HCEC 1CT (cell line): Measurements from ENCODE around the gene SMARCA2.

ENCODE experiments used
- DNase-seq: peaks from one replicate; pipeline ENCODE4 v3.0.0-alpha.2; 2017

SMARCA2 gene

DNA sequence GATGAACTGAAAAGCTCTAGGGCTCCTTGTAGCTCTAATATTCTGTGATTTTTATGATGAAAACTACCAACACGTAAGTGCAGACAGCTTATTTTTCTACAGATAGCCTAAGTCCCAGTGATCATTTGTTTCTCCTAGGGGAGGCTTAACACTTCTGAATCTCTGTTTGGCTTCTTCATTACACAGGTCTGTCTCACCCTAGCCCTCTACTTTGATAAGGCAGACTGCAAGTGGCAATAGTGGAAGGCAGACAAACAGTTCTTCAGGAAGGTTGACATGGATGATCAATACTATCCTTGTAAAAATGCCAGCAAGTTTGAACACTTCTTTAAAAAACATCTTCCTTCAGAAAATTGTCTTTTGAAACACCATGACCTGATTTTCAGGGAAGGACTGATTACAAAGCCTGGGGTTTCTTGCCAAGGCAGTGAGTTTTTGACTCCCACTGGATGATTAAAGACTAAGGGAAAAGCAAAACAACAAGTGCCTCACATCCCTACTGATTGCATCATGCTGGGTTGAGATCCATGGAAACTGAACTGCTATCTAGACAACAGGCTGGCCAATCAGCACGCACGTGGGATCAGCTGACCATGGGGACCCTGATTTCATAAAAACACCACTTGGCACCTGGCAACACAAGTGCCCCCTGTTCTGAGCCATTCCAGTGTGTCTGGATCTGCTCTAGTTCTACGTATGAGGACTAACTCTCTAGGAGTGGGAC is 212.2 kb downstream of the SMARCA2 start:
- peak; percentile 34 for DNase-seq

DNA sequence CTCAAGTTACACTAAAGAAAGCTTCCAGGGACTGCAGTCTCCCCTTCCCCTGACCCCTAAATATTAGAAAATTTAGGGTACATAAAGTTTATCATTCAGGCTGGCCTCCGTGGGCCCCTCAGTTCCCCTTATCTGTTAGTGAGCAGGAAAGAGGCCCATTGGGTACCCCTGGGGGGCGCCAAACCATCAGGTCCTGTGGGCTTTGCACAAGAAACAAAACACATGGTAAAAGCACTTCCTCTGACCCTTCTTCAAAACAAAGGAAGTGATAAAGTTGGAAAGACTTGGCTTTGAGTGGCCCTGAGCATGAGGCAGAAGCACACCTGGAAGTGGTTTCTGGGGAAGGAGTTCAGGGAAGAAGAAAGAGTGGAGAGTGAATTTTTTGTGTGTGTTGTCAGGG is 213.0 kb downstream of the SMARCA2 start:
- DNase-seq: peak; percentile 40

DNA sequence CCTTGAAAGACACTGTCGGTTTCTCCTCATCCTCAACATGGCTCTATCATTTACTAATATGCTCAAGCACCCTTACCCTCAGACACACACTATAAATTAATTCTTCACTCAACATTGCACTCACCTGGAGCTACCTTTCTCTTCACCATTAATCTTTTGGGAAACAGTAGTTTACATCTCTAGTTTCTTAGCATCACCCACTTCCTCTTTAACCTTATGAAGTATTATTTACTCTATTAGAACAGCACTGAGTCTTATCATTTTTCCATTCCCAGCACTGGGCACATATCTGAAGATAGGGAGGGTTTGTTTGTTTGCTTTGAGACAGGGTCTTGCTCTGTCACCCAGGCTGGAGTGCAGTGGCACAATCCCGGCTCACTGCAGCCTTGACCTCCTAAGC is 213.5 kb downstream of the SMARCA2 start:
- DNase-seq: no peak

DNA sequence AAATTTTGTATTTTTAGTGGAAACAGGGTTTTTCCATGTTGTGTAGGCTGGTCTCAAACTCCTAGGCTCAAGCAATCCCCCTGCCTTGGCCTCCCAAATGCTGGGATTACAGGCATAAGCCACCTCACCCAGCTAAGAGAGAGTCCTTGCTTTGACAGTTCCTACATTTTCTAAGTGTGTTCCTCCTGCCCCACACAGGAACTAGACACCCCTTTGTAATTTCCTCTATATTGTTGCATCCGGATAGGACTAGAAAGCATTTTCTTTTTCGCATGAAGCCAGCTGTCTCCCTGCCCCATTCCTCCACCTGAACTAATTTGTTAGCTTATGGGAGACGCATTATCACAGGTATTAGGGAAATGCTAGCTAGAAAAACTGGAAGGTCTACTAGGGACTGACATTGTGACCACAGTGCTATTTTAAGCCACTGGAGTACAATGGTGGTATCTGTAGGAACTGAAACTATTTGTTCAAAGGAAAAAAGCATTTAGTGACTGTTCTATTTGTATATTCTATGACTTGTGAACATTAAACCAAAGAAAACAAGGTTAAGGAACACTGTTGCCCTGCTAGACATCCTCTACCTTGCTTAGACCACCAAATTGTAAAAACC is 214.1 kb downstream of the SMARCA2 start:
- DNase-seq: no peak

DNA sequence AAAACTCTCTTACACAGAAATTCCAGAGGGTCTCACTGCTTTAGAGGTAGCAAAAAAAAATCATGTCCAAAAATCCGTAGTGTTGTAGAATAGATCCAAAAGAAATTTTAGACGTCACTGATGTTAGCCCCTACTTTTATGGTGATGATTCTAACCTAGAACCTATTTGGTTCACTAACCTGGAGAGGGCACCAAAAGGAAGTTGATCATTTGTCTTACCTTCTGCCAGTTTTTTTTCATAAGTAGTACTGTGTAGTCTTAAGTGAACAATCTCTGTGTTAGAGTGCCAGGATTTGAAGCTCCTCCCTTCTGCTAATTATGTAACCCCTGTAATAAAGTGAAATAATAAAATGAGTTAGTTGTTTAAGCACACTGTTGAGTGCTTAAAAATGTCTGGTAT is 215.2 kb downstream of the SMARCA2 start:
- no peak for DNase-seq

DNA sequence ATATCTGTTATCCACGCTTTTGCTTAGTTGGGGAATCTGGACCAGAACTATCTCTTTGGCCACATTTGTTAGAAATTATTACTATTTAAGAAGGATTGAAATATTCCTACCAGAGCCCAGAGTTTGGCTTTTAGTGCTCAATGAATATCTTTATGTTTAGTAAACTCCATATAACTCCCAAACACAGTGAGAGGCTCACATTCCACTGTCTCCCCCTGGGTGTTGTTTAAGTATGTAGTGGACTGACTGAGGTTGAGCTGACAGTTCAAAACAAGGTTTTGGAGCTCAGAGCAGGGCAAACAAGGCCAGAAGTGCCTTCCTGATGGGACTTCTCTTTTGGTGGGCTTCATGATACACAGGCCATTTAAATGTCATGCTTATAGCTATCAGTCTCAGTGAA is 216.0 kb downstream of the SMARCA2 start:
- DNase-seq: no peak

DNA sequence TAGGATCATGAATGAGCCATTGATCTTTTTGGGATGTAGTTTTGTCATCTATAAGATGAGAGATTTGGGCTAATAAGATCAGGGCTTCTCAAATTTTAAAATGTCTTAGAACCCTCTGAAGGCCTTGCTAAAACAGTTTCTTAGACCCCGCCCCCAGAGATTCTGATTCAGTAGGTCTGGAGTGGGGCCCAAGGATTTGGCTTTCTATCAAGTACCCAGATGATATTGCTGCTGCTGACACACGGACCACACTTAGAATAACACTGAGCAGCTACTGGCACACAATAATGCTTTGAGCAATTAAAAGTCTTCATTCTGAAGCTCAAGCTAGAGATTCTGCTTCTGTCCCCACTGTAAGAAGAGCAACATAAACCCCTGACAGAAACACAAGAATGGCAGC is 216.7 kb downstream of the SMARCA2 start:
- DNase-seq: peak; percentile 69

DNA sequence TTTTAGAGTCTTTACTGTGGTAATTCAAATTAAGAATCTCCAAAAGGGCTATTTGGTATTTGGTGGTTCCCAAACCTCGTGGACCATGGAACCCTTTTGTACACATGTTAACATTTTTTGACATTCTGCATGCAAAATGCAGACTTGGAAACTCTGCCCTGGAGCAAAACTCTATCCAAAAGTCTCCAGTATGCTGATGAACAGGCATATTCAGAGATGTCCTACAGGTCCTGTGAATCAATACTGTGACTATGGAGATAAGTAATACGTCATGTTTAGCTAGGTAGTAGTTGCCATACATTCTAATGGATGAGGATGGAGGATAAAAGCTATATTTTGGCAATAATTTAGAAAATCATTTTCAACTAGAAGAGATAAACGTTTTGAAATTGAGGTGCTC is 218.1 kb downstream of the SMARCA2 start:
- no peak for DNase-seq

DNA sequence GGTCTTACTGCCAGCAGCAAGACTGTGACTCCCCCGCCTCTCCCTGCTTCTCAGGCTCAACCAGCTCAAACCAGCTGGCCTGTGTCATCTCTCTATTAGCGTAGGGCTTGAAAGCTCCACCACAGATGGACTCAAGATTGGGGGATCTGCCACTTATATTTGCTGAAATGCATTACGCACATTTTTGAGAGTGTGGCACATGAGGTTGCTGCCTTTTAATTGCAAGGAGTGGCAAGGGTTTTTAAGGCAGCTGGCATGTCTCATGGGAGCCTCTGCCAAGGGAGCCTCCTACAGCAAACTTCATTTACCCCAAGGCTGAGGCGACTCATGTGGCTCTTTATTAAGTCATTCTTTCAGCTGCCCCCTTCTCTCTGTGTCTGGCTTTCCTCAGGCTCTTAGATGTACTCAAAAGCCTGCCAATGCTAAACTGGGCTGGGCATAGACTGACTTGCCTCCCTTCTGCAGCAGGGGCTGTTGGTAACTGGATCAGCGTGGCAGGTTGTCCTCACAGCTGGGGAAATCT is 219.3 kb downstream of the SMARCA2 start:
- DNase-seq: peak; percentile 31

DNA sequence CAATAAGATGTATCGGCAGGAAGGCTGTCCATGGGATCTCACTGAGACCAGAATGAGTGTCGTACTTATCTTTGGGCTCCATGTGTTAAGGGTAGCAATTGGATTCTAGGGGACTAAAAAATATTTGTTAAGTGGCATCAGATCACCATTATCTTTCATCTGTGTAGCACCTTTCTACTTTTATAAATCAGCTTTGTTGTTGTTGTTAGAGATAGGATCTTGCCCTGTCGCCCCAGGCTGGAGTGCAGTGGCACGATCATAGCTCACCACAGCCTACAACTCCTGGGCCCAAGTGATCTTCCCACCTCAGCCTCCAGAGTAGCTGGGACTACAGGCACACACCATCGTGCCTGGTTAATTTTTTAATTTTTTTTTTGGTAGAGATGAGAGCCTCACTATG is 220.5 kb downstream of the SMARCA2 start:
- DNase-seq: no peak

DNA sequence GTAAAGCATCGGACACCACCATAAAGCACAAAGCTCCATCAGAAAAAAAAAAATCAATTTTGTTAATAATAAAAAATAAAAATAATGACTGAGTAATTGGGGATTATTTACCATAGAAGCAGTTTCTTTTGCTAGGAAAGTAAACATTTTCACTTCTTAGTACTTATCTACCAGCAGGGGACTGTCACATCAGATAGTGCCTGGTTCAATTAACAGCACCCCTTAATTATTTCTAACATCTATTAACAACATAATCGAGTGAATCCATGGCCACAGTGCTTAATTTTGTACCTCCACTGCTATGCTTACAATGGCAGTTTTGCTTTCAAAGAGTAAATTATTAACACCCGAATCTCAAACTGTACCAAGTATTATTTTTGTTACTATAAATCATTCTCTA is 221.7 kb downstream of the SMARCA2 start:
- DNase-seq: no peak

DNA sequence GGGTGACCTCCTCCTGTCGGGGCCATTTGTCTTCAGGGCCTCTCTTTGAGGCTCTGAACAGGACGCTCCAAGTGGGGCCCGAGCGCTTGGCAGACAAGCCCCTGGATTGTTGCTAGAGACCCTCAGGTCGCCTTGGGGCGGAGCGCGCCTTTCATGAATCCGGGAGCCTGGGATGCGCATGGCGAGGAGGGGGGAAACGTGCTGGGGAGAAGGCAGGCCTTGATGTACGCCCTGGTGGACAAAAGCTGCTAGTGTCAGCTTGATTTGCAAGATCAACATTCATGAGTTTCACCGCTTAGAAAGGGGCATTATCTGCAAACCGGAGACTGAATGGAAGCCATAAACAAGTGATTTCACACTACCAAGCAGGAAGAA is 226.3 kb downstream of the SMARCA2 start:
- peak; percentile 71 for DNase-seq

DNA sequence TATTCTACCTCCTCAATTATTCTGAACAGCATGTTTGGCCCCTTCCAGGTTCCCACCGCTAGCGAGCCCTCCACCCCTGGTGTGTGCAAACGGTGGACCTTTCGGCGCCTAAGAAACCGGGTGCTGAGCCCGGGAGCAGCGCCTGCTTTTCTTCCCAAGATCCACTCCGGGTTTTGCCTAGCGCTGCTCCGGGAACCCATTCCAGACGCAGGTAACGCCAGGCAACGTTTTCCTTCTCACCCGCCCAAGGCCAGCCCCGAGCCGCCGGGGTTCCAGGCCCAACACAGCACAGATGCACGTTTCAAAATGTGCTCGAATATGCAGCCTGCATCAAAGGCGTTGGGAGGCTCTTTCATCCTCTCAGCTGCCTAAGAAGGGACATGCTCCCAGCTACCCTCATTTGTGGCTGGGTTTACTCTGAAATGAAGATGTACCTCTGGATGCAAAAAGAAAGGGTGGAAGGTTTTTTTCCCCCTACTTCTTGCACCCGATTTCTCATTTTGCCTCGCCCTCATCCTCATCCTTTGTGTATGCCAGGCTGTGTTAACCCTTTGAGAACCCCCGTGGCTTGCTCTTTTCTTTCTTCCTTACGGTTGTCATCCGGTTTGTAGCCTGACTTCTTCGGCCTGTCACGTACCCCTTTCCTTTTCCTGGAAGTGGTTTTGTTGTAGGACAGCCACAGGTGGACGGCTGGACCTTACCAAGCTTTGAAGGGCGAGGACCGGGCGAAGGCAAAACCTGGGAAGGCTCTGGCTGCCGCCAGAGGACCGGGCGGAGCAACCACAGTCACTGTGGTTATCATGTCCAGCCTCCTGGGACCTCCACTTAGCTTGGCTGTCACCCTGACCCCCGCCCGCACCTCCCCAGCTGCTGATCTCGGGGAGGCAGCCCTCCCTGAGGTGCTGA is 226.9 kb downstream of the SMARCA2 start:
- DNase-seq: peak; percentile 86

DNA sequence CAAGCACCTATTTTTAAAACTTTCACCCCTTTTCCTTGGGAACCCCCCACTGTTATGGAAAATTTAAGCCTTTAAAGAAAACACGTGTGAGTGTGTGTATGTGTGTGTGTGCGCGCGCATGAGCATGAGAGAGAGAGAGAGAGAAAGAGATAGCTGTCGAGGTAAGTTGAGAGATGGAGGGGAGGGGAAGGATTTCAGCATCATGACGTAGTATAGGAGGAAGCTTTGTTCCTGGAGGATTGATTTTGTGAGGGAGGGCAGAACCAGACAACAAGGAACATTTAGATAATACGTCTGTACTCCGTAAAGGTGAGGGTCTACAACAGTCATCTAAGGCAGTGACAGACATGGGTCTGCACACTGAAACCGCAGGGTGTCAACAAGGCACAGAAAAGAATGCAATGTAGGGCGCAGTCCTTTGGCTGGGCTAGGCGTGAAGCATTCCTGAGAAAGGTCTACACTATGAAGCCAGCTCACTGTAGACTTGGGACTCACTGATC is 227.7 kb downstream of the SMARCA2 start:
- DNase-seq: no peak
